Fibroblast of pulmonary artery (primary cell): Measurements from ENCODE around the gene CECR2.

Experiments
- DNase-seq: peaks from one replicate; pipeline ENCODE4 v3.0.0-alpha.2; 2010; ENCODE audit warnings: low read depth
- H3K4me3 ChIP-seq: replicated peaks from 2 replicates; pipeline ENCODE4 v1.5.1; 2011; ENCODE audit warnings: low read depth, mild to moderate bottlenecking, control low read depth, low read length, moderate library complexity
- TF ChIP-seq, protein P1 (sequence below): IDR thresholded peaks from 2 replicates; pipeline ENCODE4 v1.5.1; 2011; ENCODE audit warnings: mild to moderate bottlenecking, control low read depth, low read length, inconsistent platforms; ENCODE audit errors: missing control alignments

The CECR2 gene

DNA sequence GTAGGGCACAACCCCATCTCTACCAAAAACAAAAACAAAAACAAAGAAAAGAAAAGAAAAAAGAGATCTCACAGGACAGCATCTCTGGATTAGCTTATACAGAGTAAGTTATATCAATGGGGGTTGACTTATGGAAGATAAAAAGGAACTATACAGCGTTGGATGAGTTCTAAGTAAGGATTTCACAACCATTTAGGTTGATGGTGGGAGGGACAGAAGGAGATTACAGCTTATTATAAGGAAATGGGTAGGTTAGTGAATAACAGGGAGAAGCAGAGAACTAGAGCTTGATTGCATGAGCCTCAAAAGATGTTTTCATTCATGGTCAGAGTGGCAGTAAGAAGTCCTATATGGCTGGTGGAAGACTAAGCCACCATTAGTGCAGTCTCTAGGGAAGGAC, 60.3 kb downstream of the CECR2 start:
- no peak overlapping the region for H3K4me3 ChIP-seq
- TF ChIP-seq, protein P1, sequence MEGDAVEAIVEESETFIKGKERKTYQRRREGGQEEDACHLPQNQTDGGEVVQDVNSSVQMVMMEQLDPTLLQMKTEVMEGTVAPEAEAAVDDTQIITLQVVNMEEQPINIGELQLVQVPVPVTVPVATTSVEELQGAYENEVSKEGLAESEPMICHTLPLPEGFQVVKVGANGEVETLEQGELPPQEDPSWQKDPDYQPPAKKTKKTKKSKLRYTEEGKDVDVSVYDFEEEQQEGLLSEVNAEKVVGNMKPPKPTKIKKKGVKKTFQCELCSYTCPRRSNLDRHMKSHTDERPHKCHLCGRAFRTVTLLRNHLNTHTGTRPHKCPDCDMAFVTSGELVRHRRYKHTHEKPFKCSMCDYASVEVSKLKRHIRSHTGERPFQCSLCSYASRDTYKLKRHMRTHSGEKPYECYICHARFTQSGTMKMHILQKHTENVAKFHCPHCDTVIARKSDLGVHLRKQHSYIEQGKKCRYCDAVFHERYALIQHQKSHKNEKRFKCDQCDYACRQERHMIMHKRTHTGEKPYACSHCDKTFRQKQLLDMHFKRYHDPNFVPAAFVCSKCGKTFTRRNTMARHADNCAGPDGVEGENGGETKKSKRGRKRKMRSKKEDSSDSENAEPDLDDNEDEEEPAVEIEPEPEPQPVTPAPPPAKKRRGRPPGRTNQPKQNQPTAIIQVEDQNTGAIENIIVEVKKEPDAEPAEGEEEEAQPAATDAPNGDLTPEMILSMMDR: no peak
- DNase-seq: no peak

DNA sequence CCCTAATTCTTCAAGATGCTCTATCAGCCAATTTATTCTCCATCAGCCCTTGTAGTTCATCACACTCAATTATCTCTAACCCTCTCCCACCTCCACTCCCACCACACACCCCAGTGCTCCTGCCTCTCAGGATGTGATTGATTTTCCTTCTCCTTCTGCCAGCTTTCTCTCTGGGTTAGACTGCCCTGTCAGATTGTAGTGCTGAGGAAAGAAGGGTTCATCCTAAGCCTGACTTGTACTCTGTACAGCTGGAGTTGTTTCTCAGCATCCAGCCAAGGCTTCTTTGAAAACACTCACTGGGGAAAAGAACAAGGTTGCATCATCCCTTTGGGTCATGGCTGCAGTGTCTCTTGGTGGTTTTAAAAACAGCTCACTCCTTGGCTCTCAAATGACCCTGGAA, 61.2 kb downstream of the CECR2 start:
- H3K4me3 ChIP-seq: no peak overlapping the region
- TF ChIP-seq, protein P1: no peak
- DNase-seq: peak; percentile 87

DNA sequence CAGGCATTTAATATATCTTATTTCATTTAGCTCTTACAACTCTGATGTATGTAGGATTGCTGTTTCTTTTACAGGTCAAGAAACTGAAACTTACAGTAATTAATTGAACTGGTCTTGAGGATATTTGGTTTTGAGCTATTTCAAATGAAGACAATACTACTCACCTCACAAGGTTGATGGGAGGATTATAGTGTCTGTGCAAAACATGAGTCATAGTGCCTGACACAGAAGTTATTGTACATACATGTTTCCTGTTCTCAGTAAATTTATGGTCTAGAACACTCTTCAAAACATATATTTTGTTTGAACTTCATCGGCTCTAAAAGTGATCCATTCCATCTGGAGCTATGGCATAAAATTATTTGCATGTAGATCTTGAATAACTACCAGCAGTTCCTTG, 61.9 kb downstream of the CECR2 start:
- no peak overlapping the region for H3K4me3 ChIP-seq
- no peak for DNase-seq
- TF ChIP-seq, protein P1: no peak

DNA sequence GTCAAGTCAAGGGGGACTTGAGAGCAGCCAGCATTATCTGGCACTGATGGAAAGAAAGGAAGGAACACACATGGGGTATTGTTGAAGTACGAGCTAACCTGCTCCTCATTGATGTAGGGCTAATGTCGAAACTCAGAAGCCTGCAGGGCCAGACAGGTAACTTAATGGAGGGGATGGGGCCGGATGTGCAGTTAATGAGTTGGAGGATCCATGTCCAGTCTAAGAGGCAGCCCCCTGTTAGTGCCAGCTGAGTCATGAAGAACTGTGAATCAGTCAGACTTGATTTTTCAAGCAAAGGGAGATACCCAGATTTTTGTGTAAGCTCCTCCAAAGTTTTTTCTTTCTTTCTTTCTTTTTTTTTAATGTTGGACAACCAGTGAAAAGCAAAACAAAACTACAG, 65.6 kb downstream of the CECR2 start:
- no peak overlapping the region for H3K4me3 ChIP-seq
- TF ChIP-seq, protein P1: no peak
- no peak for DNase-seq

DNA sequence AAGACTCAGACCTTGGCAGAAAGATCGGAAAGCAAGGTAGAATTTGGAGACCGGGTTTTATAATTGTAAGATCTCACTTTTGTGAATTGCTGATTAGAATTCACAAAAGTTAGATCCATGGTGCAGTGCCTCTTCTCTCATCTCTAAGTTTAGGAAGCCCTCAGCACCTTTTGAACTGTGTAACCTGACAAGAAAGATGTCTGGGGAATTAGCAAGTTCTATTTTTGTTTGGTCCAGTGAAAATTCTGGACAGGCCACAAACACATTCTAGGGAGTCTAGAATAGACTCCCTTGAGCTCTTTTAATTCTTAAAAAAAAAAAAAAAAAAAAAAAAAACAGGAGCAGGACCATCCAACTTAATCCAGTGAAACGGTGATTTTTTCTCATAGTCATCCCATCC, 66.1 kb downstream of the CECR2 start:
- no peak overlapping the region for H3K4me3 ChIP-seq
- no peak for DNase-seq
- TF ChIP-seq, protein P1: no peak

DNA sequence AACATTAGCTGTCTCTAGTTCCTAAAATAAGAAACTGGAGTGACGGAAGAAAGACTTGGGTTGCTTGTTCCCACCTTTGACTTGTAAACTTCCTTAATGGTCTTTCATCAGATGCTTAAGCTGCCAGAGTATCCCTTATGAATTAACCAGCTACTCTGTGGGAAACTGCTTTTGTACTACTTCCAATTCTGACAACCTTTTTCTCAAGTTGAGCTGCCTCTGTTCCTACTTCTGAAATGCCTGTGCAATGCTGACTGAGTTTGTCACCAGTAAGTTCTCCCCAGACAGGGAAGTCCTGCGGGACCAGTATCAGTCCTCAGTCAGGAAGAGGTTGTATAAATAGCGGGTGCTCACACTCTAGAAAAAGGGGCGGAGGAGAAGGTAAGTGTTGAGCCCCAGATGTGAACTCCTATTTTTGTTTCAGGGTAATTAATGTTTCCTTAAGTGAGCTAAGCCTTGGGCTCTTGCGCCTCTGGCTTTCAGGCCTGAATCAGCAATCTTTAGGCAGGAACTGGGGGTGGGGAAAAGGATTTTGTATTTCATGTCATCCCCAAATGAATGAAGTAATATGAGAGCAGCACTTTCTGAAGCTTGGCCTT, 67.2 kb downstream of the CECR2 start:
- TF ChIP-seq, protein P1: peak; percentile 5
- H3K4me3 ChIP-seq: no peak overlapping the region
- DNase-seq: peak; percentile 25

DNA sequence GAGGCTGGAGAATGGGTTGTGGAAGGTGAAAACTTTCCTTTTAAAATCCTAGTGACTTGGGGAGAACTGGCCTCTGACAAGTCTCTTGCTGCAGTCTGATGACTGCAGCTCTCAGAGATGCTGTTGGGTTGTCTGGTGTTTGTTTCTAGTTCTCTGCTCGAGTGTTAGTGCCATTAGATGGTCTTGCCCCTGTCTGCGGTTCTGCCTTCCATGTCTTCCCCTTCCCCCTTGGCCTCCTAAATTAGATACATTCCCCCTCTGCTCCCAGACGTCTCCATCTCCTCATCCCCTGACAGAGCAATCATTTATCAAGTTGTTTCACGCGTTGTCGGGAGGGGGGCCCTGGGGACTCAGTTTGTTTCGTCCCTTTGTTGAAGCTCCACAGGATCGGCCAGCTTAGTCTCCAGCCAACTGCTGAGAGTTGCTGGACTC, 67.7 kb downstream of the CECR2 start:
- no peak for DNase-seq
- no peak overlapping the region for H3K4me3 ChIP-seq
- TF ChIP-seq, protein P1: no peak
